OCI-LY1 (cell line): Measurements from ENCODE around the gene BCL2L13.

Experiments
- EZH2 ChIP-seq: fragments of 200-600 bp; sonication (generic), shearing (Covaris generic); IDR thresholded peaks from 2 replicates; pipeline ENCODE4 v1.8.0; 2017; ENCODE audit warnings: borderline replicate concordance, mixed run types, mild to moderate bottlenecking, antibody characterized with exemption, low read length, moderate library complexity, mixed read lengths
- TF ChIP-seq, protein P1 (sequence below): fragments of 200-600 bp; sonication (generic), shearing (Covaris generic); IDR thresholded peaks from 2 replicates; pipeline ENCODE4 v1.5.1; 2017; ENCODE audit warnings: mild to moderate bottlenecking, antibody characterized with exemption, low read length, moderate library complexity, mixed read lengths

DNA sequence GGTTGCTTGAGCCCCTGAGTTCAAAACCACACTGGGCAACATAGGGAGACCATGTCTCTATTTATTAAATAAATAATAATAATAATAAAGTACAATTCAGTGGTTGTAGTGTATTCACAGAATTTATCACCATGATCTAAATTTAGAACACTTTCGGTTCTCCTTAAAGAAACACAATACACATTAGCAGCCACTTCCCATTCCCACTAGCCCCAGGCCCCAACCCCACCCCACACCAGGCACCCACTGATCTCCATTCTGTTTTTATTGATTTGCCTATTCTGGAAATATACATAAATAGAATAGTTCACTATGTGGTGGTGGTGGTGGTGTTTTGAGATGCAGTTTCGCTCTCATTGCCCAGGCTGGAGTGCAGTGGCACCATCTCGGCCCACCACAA lies 45.7 kb downstream of the BCL2L13 start:
- TF ChIP-seq, protein P1, sequence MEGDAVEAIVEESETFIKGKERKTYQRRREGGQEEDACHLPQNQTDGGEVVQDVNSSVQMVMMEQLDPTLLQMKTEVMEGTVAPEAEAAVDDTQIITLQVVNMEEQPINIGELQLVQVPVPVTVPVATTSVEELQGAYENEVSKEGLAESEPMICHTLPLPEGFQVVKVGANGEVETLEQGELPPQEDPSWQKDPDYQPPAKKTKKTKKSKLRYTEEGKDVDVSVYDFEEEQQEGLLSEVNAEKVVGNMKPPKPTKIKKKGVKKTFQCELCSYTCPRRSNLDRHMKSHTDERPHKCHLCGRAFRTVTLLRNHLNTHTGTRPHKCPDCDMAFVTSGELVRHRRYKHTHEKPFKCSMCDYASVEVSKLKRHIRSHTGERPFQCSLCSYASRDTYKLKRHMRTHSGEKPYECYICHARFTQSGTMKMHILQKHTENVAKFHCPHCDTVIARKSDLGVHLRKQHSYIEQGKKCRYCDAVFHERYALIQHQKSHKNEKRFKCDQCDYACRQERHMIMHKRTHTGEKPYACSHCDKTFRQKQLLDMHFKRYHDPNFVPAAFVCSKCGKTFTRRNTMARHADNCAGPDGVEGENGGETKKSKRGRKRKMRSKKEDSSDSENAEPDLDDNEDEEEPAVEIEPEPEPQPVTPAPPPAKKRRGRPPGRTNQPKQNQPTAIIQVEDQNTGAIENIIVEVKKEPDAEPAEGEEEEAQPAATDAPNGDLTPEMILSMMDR: no peak
- no peak for TF ChIP-seq EZH2
